ENCODE data around the gene COBLL1.
"Not testable (repeated sequence)": the region's sequence is repeated elsewhere in the genome, so short reads cannot be mapped to it uniquely, and the experiment has no call there.

Gene COBLL1

GRCh38 chr2:164785457-164785856 lies 56.2 kb downstream of the COBLL1 start:
- no peak for FAIRE-seq

GRCh38 chr2:164784376-164784775 lies 57.2 kb downstream of the COBLL1 start:
- FAIRE-seq: no peak

DNA sequence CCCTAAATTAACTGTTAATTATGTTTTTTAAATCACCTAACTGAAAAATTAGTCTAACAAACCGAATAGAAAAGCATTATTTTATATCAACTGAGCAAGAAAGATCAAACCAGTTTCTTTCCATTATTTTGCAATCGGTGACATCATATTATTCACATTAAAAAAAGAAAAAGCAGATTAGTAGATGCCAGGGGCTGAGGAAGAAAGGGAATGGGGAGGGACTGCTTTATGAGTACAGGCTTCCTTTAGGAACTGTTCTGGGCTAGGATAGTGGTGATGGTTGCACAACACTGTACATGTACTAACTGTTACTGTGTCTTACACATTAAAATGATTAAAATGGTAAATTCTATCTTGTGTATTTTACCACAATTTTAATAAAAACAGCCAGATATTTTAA lies 59.3 kb downstream of the COBLL1 start:
- no peak for FAIRE-seq

DNA sequence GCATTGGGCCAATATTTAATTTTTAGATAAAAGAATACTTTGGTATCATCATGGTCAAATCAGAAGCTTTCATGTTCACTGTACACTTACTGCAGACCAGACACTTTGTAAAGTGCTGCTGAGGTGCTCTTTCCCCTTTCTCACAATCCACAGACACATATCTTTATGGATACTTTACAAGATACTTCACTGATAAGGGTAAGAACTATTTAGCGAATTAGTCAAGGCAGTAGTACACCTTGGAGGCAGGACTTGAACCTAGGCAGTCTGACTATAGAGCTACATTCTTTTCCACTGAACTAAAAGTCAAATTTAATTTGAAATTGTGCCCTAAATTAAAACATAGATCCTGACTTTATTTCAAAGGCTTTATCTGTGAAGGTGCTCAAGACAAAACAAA lies 60.2 kb downstream of the COBLL1 start:
- FAIRE-seq: no peak

DNA sequence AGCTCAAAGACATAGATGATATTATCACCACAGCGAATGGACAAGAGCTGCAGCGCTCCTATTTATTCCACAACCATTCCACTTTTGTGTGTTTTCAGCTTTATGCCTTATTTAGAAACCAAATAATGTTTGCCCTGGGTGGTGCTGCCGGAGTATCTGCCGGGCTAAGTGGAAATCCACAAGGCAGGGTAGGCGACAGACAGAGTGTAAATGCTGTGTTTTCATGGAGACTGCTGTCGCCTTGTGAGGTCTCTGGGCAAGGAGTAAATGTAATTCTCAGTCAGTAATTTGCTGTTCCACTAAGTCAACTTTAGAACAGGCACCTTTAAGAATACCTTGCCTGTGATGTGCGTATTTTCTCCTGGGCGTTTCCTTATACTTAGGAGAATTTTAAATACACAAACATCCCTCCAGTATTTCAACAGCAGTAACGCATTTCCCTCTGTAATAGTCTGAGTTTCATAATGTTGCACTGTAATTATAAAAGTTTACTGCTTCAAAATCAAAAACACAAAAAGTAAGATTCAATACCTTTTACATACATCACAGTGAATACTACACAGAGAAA lies 60.9 kb downstream of the COBLL1 start:
- FAIRE-seq: no peak

GRCh38 chr2:164779383-164780057 lies 62.1 kb downstream of the COBLL1 start:
- FAIRE-seq: no peak

DNA sequence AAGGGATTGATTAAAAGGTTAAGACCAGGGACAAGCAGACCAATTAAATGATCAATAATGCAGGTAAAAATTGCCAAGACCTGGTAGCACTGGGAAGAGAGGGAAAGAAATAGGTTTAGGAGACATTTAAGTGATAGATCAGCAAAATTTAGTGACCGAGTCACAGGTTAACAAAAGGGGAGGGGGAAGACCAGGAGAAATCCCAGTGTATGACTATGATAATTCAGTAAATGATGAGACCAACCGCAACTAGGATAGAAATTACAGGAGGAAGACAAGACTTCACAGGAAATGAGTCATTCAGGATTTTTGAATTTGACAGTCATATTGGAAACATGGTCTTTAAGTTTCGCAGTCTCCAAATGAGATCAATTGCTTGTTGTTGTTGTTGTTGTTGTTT lies 62.9 kb downstream of the COBLL1 start:
- no peak for FAIRE-seq

DNA sequence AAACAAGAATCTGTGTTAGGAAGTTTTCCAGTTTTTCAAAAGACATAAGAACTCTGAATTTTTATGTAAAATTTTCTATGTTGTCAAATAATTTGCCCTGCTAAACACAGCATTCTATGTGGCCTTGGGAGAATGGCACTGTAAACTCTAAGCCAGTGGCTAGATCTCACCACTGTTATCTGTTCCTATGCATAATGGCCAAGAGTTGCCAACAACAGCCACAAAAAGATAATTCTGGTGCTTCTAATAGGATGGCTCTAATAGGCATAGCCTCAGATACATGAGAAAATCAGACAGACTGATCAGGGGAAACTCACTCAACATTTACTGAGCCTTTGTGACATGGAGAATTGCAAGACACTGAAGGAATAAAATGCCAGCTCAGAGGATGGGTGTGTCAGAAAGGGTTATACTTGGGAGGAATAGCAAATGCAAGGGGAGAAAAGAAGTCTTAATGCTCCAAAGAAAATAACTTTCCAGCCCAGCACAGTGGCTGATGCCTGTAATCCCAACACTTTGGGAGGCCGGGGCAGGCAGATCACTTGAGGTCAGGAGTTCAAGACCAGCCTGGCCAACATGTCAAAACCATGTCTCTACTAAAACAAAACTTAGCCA lies 63.7 kb downstream of the COBLL1 start:
- no peak for FAIRE-seq

DNA sequence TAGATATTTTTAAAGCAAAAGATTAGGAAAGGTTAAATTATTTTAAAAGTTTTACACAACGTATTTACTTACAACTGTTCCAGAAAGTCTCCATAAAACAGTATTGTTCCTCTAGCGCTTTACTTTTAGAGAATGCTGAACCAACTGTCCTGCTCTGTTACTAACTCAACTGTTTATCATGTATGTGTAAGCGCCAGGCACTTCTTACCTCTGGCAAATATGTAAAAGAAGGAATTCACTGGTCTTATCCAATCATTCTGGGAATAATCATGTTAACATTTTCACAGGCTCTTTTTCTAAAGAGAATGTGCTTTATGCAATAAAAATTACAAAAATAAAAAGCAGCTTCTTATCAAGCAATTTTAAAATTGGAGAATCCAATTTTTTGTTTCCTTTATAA lies 68.0 kb downstream of the COBLL1 start:
- FAIRE-seq: no peak

DNA sequence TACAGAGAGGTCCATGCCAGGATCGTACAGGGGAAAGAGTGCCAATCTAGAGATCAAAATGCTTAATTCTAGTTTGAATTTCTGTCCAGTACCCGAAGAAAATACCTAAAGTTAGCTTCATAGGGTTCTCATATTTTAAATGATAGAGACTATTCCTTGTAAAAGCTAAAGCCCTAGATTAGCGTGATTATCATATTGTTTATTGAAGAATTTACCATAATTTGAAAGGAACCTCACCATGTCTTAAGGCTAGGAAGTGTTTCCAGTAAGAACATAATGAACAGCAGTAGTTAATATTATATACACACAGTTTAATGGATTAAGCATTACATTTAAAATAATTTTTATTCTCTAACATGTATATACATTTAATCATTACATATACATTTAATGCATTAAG lies 68.5 kb downstream of the COBLL1 start:
- no peak for FAIRE-seq

DNA sequence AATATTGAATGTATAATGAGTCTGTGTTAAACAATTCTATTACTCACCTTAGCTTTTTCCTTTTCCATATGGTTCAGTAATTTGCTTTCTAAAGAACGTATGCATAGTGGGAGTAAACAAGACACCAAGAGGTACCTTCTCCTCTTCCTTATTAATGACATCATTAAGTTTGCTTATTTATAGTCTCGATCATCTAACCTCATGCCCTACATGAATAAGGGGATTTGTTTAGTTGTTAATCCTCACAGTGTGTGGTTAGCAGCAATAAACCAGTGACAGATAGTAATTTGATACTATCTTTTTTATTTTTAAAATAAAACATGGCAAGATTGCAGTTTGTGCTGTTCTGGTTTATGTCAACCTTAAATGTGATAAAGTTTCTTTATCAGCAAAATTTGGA lies 69.7 kb downstream of the COBLL1 start:
- FAIRE-seq: peak; percentile 72

- FAIRE-seq: no peak
These were observed 71.2 kb downstream of the COBLL1 start for GRCh38 chr2:164770421-164770916.

- FAIRE-seq: no peak
These were observed 74.7 kb downstream of the COBLL1 start for GRCh38 chr2:164766954-164767320.

- no peak for FAIRE-seq
These were observed 75.2 kb downstream of the COBLL1 start for GRCh38 chr2:164766216-164766953.

DNA sequence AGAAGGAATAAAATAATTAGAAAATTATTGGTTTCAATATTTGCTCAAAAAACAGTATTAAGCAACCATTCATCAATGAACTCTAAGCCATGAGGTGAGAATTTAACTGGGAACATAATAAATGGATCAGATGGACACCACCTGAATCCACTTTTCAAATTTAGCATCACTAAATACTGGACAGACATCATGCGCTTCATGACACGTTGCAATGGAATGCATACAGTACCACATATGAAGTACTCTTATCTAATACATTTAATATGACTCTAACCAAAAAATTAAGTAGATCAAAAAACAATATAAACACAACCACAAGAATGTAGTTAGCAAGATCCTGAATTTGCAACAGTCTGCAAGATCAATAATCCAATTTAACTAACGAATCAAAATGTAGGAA lies 76.6 kb downstream of the COBLL1 start:
- FAIRE-seq: no peak

DNA sequence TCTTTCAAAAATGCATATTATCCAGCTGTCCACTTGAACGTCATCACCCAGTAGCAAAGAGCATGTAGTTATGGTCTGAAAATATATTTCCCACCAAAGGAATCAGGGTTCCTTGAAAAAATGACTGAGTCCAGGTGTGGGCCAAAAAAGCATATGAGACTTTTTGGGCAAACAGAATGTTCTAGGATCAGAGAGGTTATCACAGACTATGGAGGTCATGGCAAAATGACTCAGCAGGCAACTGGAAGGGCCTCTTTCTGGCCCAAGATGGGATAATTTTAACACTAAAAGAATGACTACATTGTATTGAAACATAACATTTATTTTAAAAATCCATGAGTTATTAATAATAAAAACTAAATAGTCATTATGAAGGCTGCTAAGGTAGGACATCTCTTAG lies 77.1 kb downstream of the COBLL1 start:
- FAIRE-seq: no peak

DNA sequence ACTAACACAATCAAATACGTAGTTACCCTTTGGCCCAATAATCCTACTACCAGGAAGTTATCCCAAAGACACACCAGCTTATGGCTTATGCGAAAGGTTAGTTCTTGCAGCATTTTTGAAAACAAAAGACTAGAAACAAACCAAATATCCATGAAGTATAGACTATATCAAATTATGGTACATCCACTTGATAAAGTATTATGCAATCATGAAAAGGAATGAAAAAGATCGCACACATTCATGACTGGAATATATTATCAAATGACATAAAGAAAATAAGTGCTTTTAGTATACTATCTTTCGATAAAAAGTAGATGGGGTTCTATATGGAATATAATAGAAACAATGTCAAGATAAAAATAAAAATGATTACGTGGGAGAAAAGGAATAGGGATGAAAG lies 78.2 kb downstream of the COBLL1 start:
- no peak for FAIRE-seq

- no peak for FAIRE-seq
These were observed 79.7 kb downstream of the COBLL1 start for GRCh38 chr2:164761737-164762460.

GRCh38 chr2:164761201-164761600 lies 80.4 kb downstream of the COBLL1 start:
- not testable (repeated sequence) for FAIRE-seq

DNA sequence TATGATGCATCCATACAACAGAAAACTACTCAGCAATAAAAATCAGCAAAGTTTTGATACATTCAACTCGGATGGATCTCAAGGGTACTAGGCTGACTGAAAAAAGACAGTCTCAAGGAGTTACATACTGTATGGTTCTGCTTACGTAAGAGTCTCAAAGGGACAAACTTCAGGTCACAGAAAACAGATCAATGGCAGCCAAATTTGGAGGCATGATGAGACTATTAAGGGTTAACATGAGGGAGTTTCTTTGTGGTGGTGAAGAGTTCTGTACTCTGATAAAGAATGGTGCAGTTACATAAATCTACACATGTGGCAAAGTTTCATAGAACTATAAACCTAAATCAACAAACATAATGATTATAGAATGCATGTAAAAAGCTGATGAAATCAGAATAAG lies 81.4 kb downstream of the COBLL1 start:
- no peak for FAIRE-seq

DNA sequence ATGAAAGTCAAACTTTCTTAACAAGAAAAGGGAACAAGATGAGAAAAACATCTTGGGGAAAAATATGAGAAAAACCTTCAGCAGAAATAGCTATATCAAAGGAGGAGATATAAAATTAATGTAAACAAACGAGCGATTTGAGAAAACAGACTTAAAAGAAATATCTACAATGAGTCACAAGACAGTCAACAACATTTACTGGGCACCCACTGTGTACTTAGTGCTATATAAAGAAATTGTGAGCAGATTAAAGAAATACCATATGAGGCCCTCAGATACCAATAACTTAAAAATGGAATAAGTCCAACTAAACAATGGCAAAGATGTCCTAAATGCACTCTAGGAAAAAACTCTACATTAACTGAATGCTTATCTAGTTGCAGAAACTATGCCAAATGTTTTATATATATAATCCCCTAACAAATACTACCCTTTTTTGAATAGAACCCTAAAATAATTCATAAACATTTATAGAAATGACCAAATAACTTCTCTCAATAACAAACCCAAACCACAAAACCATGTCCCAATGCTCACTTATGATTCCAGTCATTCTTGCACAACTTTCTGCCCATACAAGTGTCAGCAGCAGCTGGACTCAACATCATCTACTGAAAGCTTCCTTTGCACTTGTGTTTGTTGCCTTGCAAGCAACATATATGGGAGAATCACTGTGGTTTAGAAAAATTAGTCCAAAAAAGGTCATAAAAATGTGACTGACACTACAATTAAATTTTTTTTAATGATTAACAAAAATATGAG lies 83.5 kb downstream of the COBLL1 start:
- peak; percentile 43 for FAIRE-seq

- FAIRE-seq: no peak
These were observed 84.8 kb downstream of the COBLL1 start for GRCh38 chr2:164756773-164757172.

All from endometrium (tissue), 2 donors.